HCT116 (cell line): ENCODE data around the gene GJA3. TPM values are rescaled to one million over a fixed set of nuclear protein-coding genes. Genes with fewer than 3 reads are reported as not detected.

Experiments used
- ATAC-seq: fragments of 200-7000 bp; cut with Tn5 transposase; 2 replicates; pipeline ENCODE4 v1.9.1; 2020; ENCODE audit warnings: mild to moderate bottlenecking, moderate library complexity
- BruUV-seq: library from RNA; stranded (reverse); fragments of 400-500 nt; replicated peaks from 2 replicates; lab custom pipeline; 2021; lab: Mats Ljungman, UMichigan
- CTCF ChIA-PET: fragments of 300-600 bp; sonication (Branson Sonifier 250); formaldehyde crosslinking; loops from one replicate; lab custom pipeline; 2021; ENCODE audit warnings: antibody characterized with exemption; lab: Charles Lee
- POLR2A ChIA-PET: fragments of 300-600, 350-600 bp; sonication (Branson Sonifier 250); formaldehyde crosslinking; loops from one replicate; lab custom pipeline; 2021; ENCODE audit warnings: antibody characterized with exemption; lab: Charles Lee
- RAD21 ChIA-PET, 2 experiments: fragments of 300-600 bp; sonication (Branson Sonifier 250); formaldehyde crosslinking; loops; one replicate each; lab custom pipeline; 2023; ENCODE audit warnings: low total read pairs in 2 of 2; ENCODE audit not compliant: uncharacterized antibody in 2 of 2, unreplicated experiment in 2 of 2, low non-redundant PET in 1 of 2; lab: Charles Lee
- DNase-seq: peaks from one replicate; pipeline ENCODE4 v3.0.0-alpha.2; 2010; ENCODE audit warnings: low read depth, low spot score
- H2AFZ ChIP-seq: fragments of 200-600 bp; shearing (Covaris generic), sonication (generic); 2 replicates; pipeline ENCODE4 v1.6.1; 2017; ENCODE audit warnings: low read depth, mixed run types, mixed read lengths, antibody characterized with exemption, low read length; ENCODE audit not compliant: poor library complexity, severe bottlenecking
- H3K27ac ChIP-seq: 2 replicates; pipeline ENCODE4 v1.5.1; 2012; ENCODE audit warnings: low read depth, low read length
- H3K27me3 ChIP-seq: fragments of 200-600 bp; sonication (generic); 2 replicates; pipeline ENCODE4 v1.6.1; 2016; ENCODE audit warnings: mixed run types, low read length, mixed read lengths; ENCODE audit not compliant: insufficient read depth
- H3K36me3 ChIP-seq, 2 experiments: fragments of 200-500 bp in 1 of 2; fragments of 200-600 bp in 1 of 2; sonication (Bioruptor generic) in 1 of 2; sonication (generic) in 1 of 2; 2 replicates each; pipeline versions ENCODE4 v1.5.1 to v1.6.1; 2014 to 2016; ENCODE audit warnings: low read length in 2 of 2, inconsistent platforms in 1 of 2, mixed read lengths in 1 of 2, mixed run types in 1 of 2; ENCODE audit not compliant: insufficient read depth in 2 of 2, control insufficient read depth in 1 of 2
- H3K4me1 ChIP-seq, 2 experiments: fragments of 200-600 bp in 1 of 2; sonication (generic) in 1 of 2; 2 replicates each; pipeline versions ENCODE4 v1.5.1 to v1.6.1; 2012 to 2017; ENCODE audit warnings: low read length in 2 of 2, inconsistent platforms in 1 of 2, mild to moderate bottlenecking in 1 of 2, mixed read lengths in 1 of 2, mixed run types in 1 of 2, moderate library complexity in 1 of 2; ENCODE audit not compliant: insufficient read depth in 2 of 2, control insufficient read depth in 1 of 2
- H3K4me2 ChIP-seq: fragments of 200-600 bp; sonication (generic); 2 replicates; pipeline ENCODE4 v1.6.1; 2017; ENCODE audit warnings: mixed run types, low read length, mixed read lengths
- H3K4me3 ChIP-seq, 2 experiments: fragments of 200-600 bp in 1 of 2; sonication (generic) in 1 of 2; replicated peaks in 1 of 2; 2 replicates each; pipeline ENCODE4 v1.5.1; 2011 to 2016; ENCODE audit warnings: low read length in 2 of 2, control low read depth in 1 of 2, low read depth in 1 of 2, mild to moderate bottlenecking in 1 of 2, mixed read lengths in 1 of 2, mixed run types in 1 of 2
- H3K79me2 ChIP-seq: fragments of 200-600 bp; sonication (generic); 2 replicates; pipeline ENCODE4 v1.6.1; 2017; ENCODE audit warnings: mild to moderate bottlenecking, mixed run types, low read length, moderate library complexity, mixed read lengths; ENCODE audit not compliant: insufficient read depth
- H3K9ac ChIP-seq: fragments of 200-600 bp; sonication (generic); 2 replicates; pipeline ENCODE4 v1.6.1; 2016; ENCODE audit warnings: low read length, mixed read lengths
- H3K9me2 ChIP-seq: fragments of 200-600 bp; sonication (generic), shearing (Covaris generic); 2 replicates; pipeline ENCODE4 v1.6.1; 2017; ENCODE audit warnings: mixed run types, mild to moderate bottlenecking, moderate library complexity; ENCODE audit not compliant: insufficient read depth
- H3K9me3 ChIP-seq, 2 experiments: fragments of 200-500 bp in 1 of 2; fragments of 200-600 bp in 1 of 2; sonication (Bioruptor generic) in 1 of 2; sonication (generic) in 1 of 2; 2 replicates each; pipeline ENCODE4 v1.6.1; 2014 to 2017; ENCODE audit warnings: low read length in 2 of 2, mixed read lengths in 2 of 2, inconsistent platforms in 1 of 2, low read depth in 1 of 2, mild to moderate bottlenecking in 1 of 2, mixed run types in 1 of 2, moderate library complexity in 1 of 2; ENCODE audit not compliant: control insufficient read depth in 1 of 2, insufficient read depth in 1 of 2
- H4K20me1 ChIP-seq: fragments of 200-600 bp; sonication (generic), shearing (Covaris generic); 2 replicates; pipeline ENCODE4 v1.6.1; 2017; ENCODE audit warnings: mixed run types, mild to moderate bottlenecking, moderate library complexity; ENCODE audit not compliant: insufficient read depth
- CBX3 ChIP-seq: IDR thresholded peaks from 2 replicates; pipeline ENCODE4 v1.6.1; 2012; ENCODE audit warnings: low read depth
- CEBPB ChIP-seq: IDR thresholded peaks from 2 replicates; pipeline ENCODE4 v1.6.1; 2012; ENCODE audit warnings: low read depth
- EGR1 ChIP-seq: IDR thresholded peaks from 2 replicates; pipeline ENCODE4 v1.6.1; 2012; ENCODE audit warnings: low read depth
- EZH2 ChIP-seq: fragments of 200-600 bp; sonication (generic); IDR thresholded peaks from 2 replicates; pipeline ENCODE4 v1.6.1; 2017; ENCODE audit warnings: antibody characterized with exemption, mixed run types
- EZH2phosphoT487 ChIP-seq: fragments of 200-600 bp; IDR thresholded peaks from 2 replicates; pipeline ENCODE4 v1.6.1; 2018; ENCODE audit warnings: antibody characterized with exemption, borderline replicate concordance
- FOSL1 ChIP-seq: IDR thresholded peaks from 2 replicates; pipeline ENCODE4 v1.6.1; 2012; ENCODE audit warnings: low read depth
- JUND ChIP-seq: IDR thresholded peaks from 2 replicates; pipeline ENCODE4 v1.6.1; 2012
- POLR2AphosphoS5 ChIP-seq: IDR thresholded peaks from 2 replicates; pipeline ENCODE4 v1.6.1; 2011; ENCODE audit warnings: mild to moderate bottlenecking, low read depth, low read length, moderate library complexity
- RAD21 ChIP-seq: IDR thresholded peaks from 2 replicates; pipeline ENCODE4 v1.6.1; 2012; ENCODE audit warnings: low read depth, mild to moderate bottlenecking
- SIN3A ChIP-seq: IDR thresholded peaks from 2 replicates; pipeline ENCODE4 v1.6.1; 2012; ENCODE audit warnings: low read depth
- SP1 ChIP-seq: IDR thresholded peaks from 2 replicates; pipeline ENCODE4 v1.6.1; 2012; ENCODE audit warnings: low read depth
- SRF ChIP-seq: IDR thresholded peaks from 2 replicates; pipeline ENCODE4 v1.6.1; 2012; ENCODE audit warnings: low read depth
- YY1 ChIP-seq: IDR thresholded peaks from 2 replicates; pipeline ENCODE4 v1.6.1; 2011; ENCODE audit warnings: low read length, low read depth, moderate library complexity, mild to moderate bottlenecking; ENCODE audit not compliant: insufficient replicate concordance; ENCODE audit errors: extremely low read depth
- ZFX ChIP-seq: fragments of 450-650 bp; IDR thresholded peaks from 2 replicates; pipeline ENCODE4 v1.6.1; 2017
- ZNF274 ChIP-seq: fragments of 200-500 bp; sonication (Bioruptor generic); IDR thresholded peaks from 2 replicates; pipeline ENCODE4 v1.6.1; 2014; ENCODE audit warnings: mild to moderate bottlenecking, low read depth, low read length, inconsistent platforms
- intact Hi-C: fragments of 100-400 bp; cut with micrococcal nuclease; formaldehyde crosslinking; loops from 2 replicates; pipeline ENCODE4 v1.10.0; 2022
- total RNA-seq: library from RNA; stranded (reverse); gene quantifications from one replicate; pipeline ENCODE4 v1.2.1, GENCODE V29; 2021; ENCODE audit not compliant: unreplicated experiment
- TF ChIP-seq, protein P1 (sequence below), 3 experiments: fragments of 200-600 bp in 1 of 3; sonication (generic) in 1 of 3; IDR thresholded peaks in 2 of 3; conservative IDR thresholded peaks in 1 of 3; 2 replicates each; pipeline ENCODE4 v1.5.1; 2012 to 2017; ENCODE audit warnings: low read depth in 2 of 3, low read length in 2 of 3, antibody characterized with exemption in 1 of 3, borderline replicate concordance in 1 of 3, control low read depth in 1 of 3, mild to moderate bottlenecking in 1 of 3, mixed read lengths in 1 of 3, mixed run types in 1 of 3, moderate library complexity in 1 of 3; ENCODE audit not compliant: insufficient read depth in 1 of 3
- TF ChIP-seq, protein P2 (sequence below): IDR thresholded peaks from 2 replicates; pipeline ENCODE4 v1.6.1; 2012

Gene GJA3
- total RNA-seq, 1 experiment from 2014 or later: 8.0 TPM

DNA sequence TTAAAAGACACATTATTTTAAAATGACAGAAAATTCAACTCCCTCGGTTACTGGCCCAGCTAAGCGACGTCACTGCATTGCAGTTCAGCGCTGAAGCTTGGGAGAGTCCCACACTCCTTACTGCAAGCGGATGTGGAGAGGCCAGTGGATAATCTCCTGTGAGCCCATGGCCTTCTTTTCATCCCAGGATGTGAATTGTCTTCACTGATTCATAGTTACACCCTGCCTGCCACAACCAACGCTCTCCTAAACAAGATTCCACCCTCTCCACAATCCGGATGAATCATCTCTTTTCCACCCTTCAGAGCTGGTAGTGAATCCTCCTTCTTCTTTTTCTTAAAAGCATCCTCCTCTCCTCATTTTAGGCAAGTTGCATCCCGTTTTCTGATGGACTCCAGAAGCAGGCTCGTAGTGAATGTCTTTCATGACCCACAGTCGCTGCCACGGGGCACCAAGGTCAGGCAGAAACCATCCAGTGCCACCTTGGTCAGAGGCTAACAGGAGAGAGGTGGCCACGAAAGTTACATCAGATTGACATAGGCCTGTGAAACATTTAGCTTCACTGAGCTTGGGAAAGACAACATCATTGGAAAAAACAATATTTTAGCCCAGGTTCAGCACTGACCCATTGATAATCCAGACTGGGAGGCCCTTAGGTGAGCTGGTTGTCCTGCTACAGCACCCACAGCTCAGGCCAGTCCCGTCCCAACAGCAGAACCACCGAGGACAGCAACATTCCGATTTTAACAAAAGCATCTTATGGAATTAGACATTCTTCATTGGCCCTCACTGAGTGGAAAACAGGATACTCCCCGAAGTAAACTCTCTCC lies 29.8 kb upstream of the GJA3 start:
- H3K4me3 ChIP-seq: peak overlapping the region; percentile 65 to 77

DNA sequence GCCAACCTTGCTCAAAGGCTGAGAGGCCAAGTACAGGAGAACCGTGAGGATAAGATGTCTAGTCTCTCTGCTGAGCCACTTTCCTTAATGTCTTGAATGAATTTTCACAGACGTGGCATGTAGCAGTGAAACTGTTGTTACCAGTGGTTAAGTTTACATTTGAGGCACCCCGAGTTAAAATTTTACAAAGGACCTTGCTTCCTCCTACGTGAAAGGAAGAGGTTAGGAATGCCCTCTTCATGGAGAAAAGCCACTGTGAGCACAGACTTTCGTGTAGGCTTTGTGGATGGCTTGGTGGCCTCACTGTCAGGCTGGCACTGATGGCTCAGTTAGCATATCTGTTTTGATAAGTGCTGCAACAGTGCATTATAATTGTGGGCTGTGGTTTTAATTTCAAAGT lies 29.2 kb upstream of the GJA3 start:
- H3K4me3 ChIP-seq: no peak overlapping the region
- H3K36me3 ChIP-seq: peaks cover 12 to 13% of the 10 kb centered on the region in 2 experiments; a peak in 2 of 4 replicates
- H2AFZ ChIP-seq: no peak overlapping the region
- no peaks in the 10 kb centered on the region for H4K20me1 ChIP-seq
- no peak overlapping the region for H3K9ac ChIP-seq
- ChIA-PET CTCF (interaction anchor here (1.4 kb wide), 1 partner anchor 9 kb away, joined by 3 read pairs; no protein-coding TSS in a partner anchor), RAD21 (no interaction called here), POLR2A (no interaction called here)
- H3K9me3 ChIP-seq: no peaks in the 10 kb centered on the region
- ATAC-seq: no peak
- H3K4me1 ChIP-seq: peaks cover 19 to 29% of the 10 kb centered on the region in 2 experiments
- no TSS peak for BruUV-seq
- H3K27me3 ChIP-seq: peaks cover 3% of the 10 kb centered on the region; the same call in 1 of the 2 replicates
- intact Hi-C loops: loop anchor here (10.0 kb wide), 3 partner anchors 235 to 1285 kb away; partner anchors contain the start of gene IL17D
- no peak for DNase-seq
- H3K4me2 ChIP-seq: peak overlapping the region; percentile 100
- H3K79me2 ChIP-seq: peaks cover 31% of the 10 kb centered on the region; the same call in 1 of the 2 replicates
- no peaks in the 10 kb centered on the region for H3K9me2 ChIP-seq
- no peak overlapping the region for H3K27ac ChIP-seq
- TF ChIP-seq SRF: no peak
- TF ChIP-seq ZNF274: no peak
- no peak for TF ChIP-seq POLR2AphosphoS5
- TF ChIP-seq SP1: no peak
- no peak for TF ChIP-seq RAD21
- TF ChIP-seq SIN3A: no peak
- TF ChIP-seq, protein P1, sequence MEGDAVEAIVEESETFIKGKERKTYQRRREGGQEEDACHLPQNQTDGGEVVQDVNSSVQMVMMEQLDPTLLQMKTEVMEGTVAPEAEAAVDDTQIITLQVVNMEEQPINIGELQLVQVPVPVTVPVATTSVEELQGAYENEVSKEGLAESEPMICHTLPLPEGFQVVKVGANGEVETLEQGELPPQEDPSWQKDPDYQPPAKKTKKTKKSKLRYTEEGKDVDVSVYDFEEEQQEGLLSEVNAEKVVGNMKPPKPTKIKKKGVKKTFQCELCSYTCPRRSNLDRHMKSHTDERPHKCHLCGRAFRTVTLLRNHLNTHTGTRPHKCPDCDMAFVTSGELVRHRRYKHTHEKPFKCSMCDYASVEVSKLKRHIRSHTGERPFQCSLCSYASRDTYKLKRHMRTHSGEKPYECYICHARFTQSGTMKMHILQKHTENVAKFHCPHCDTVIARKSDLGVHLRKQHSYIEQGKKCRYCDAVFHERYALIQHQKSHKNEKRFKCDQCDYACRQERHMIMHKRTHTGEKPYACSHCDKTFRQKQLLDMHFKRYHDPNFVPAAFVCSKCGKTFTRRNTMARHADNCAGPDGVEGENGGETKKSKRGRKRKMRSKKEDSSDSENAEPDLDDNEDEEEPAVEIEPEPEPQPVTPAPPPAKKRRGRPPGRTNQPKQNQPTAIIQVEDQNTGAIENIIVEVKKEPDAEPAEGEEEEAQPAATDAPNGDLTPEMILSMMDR (IDR thresholded peaks at IDR 0.05 in 2 of 3, conservative IDR thresholded peaks at IDR 0.05 in 1 of 3; ENCODE audit: borderline replicate concordance in 1 of 3, insufficient read depth in 1 of 3, low read depth in 2 of 3, low read length in 2 of 3): no peak
- no peak for TF ChIP-seq CEBPB
- TF ChIP-seq EGR1: no peak
- no peak for TF ChIP-seq CBX3
- TF ChIP-seq YY1: no peak
- no peak for TF ChIP-seq EZH2
- TF ChIP-seq ZFX: no peak
- no peak for TF ChIP-seq EZH2phosphoT487
- TF ChIP-seq FOSL1: no peak

More for the DNA sequence above, 29.8 kb upstream of the GJA3 start:
- Histone ChIP-seq H3K9me2 (no peaks in the 10 kb centered on the region), H3K79me2 (peaks cover 31% of the 10 kb centered on the region; the same call in 1 of the 2 replicates), H3K27me3 (peaks cover 9% of the 10 kb centered on the region; the same call in 1 of the 2 replicates), H3K4me1 (peaks cover 19 to 29% of the 10 kb centered on the region in 2 experiments), H4K20me1 (no peaks in the 10 kb centered on the region), H3K4me2 (peak overlapping the region; percentile 100), H3K27ac (no peak overlapping the region; the same call in 1 of the 2 replicates), H2AFZ (no peak overlapping the region), H3K9me3 (no peaks in the 10 kb centered on the region), H3K36me3 (peaks cover 12 to 13% of the 10 kb centered on the region in 2 experiments; a peak in 2 of 4 replicates), H3K9ac (peak overlapping the region; percentile 74)
- no peak for DNase-seq
- ChIA-PET RAD21 (interaction anchor here in 1 of 2 experiments (0.8 kb wide), 1 partner anchor 230 kb away, joined by 5 read pairs; no protein-coding TSS in a partner anchor), CTCF (interaction anchor here (1.1 to 1.5 kb wide), 4 partner anchors 8 to 734 kb away, joined by 3 to 5 read pairs (median 4); no protein-coding TSS in a partner anchor), POLR2A (interaction anchor here (1.3 kb wide), 1 partner anchor 8 kb away, joined by 3 read pairs; no protein-coding TSS in a partner anchor)
- intact Hi-C loops: loop anchor here (10.0 kb wide), 3 partner anchors 234 to 1284 kb away; partner anchors contain the start of gene IL17D
- TF ChIP-seq JUND (peak; percentile 49), SP1 (0 out of 2 replicates have a peak, but pooled peaks have one; percentile 10)
- TF ChIP-seq, protein P2, sequence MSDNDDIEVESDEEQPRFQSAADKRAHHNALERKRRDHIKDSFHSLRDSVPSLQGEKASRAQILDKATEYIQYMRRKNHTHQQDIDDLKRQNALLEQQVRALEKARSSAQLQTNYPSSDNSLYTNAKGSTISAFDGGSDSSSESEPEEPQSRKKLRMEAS: no peak; the same call in 1 of the 2 replicates
- ATAC-seq: no peak
- TSS peak; percentile 34 for BruUV-seq
